HCT116 (cell line): ENCODE data around the gene PTGER4. TPM values are rescaled to one million over a fixed set of nuclear protein-coding genes. Genes with fewer than 3 reads are reported as not detected.

Source experiments
- ATAC-seq: fragments of 200-7000 bp; cut with Tn5 transposase; 2 replicates; pipeline ENCODE4 v1.9.1; 2020; ENCODE audit warnings: mild to moderate bottlenecking, moderate library complexity
- BruUV-seq: library from RNA; stranded (reverse); fragments of 400-500 nt; replicated peaks from 2 replicates; lab custom pipeline; 2021; lab: Mats Ljungman, UMichigan
- CTCF ChIA-PET: fragments of 300-600 bp; sonication (Branson Sonifier 250); formaldehyde crosslinking; loops from one replicate; lab custom pipeline; 2021; ENCODE audit warnings: antibody characterized with exemption; lab: Charles Lee
- POLR2A ChIA-PET: fragments of 300-600, 350-600 bp; sonication (Branson Sonifier 250); formaldehyde crosslinking; loops from one replicate; lab custom pipeline; 2021; ENCODE audit warnings: antibody characterized with exemption; lab: Charles Lee
- RAD21 ChIA-PET, 2 experiments: fragments of 300-600 bp; sonication (Branson Sonifier 250); formaldehyde crosslinking; loops; one replicate each; lab custom pipeline; 2023; ENCODE audit warnings: low total read pairs in 2 of 2; ENCODE audit not compliant: uncharacterized antibody in 2 of 2, unreplicated experiment in 2 of 2, low non-redundant PET in 1 of 2; lab: Charles Lee
- DNase-seq: peaks from one replicate; pipeline ENCODE4 v3.0.0-alpha.2; 2010; ENCODE audit warnings: low read depth, low spot score
- H2AFZ ChIP-seq: fragments of 200-600 bp; shearing (Covaris generic), sonication (generic); 2 replicates; pipeline ENCODE4 v1.6.1; 2017; ENCODE audit warnings: low read depth, mixed run types, mixed read lengths, antibody characterized with exemption, low read length; ENCODE audit not compliant: poor library complexity, severe bottlenecking
- H3K27ac ChIP-seq: 2 replicates; pipeline ENCODE4 v1.5.1; 2012; ENCODE audit warnings: low read depth, low read length
- H3K27me3 ChIP-seq: fragments of 200-600 bp; sonication (generic); 2 replicates; pipeline ENCODE4 v1.6.1; 2016; ENCODE audit warnings: mixed run types, low read length, mixed read lengths; ENCODE audit not compliant: insufficient read depth
- H3K36me3 ChIP-seq, 2 experiments: fragments of 200-500 bp in 1 of 2; fragments of 200-600 bp in 1 of 2; sonication (Bioruptor generic) in 1 of 2; sonication (generic) in 1 of 2; 2 replicates each; pipeline versions ENCODE4 v1.5.1 to v1.6.1; 2014 to 2016; ENCODE audit warnings: low read length in 2 of 2, inconsistent platforms in 1 of 2, mixed read lengths in 1 of 2, mixed run types in 1 of 2; ENCODE audit not compliant: insufficient read depth in 2 of 2, control insufficient read depth in 1 of 2
- H3K4me1 ChIP-seq, 2 experiments: fragments of 200-600 bp in 1 of 2; sonication (generic) in 1 of 2; 2 replicates each; pipeline versions ENCODE4 v1.5.1 to v1.6.1; 2012 to 2017; ENCODE audit warnings: low read length in 2 of 2, inconsistent platforms in 1 of 2, mild to moderate bottlenecking in 1 of 2, mixed read lengths in 1 of 2, mixed run types in 1 of 2, moderate library complexity in 1 of 2; ENCODE audit not compliant: insufficient read depth in 2 of 2, control insufficient read depth in 1 of 2
- H3K4me2 ChIP-seq: fragments of 200-600 bp; sonication (generic); 2 replicates; pipeline ENCODE4 v1.6.1; 2017; ENCODE audit warnings: mixed run types, low read length, mixed read lengths
- H3K4me3 ChIP-seq, 2 experiments: fragments of 200-600 bp in 1 of 2; sonication (generic) in 1 of 2; replicated peaks in 1 of 2; 2 replicates each; pipeline ENCODE4 v1.5.1; 2011 to 2016; ENCODE audit warnings: low read length in 2 of 2, control low read depth in 1 of 2, low read depth in 1 of 2, mild to moderate bottlenecking in 1 of 2, mixed read lengths in 1 of 2, mixed run types in 1 of 2
- H3K79me2 ChIP-seq: fragments of 200-600 bp; sonication (generic); 2 replicates; pipeline ENCODE4 v1.6.1; 2017; ENCODE audit warnings: mild to moderate bottlenecking, mixed run types, low read length, moderate library complexity, mixed read lengths; ENCODE audit not compliant: insufficient read depth
- H3K9ac ChIP-seq: fragments of 200-600 bp; sonication (generic); 2 replicates; pipeline ENCODE4 v1.6.1; 2016; ENCODE audit warnings: low read length, mixed read lengths
- H3K9me2 ChIP-seq: fragments of 200-600 bp; sonication (generic), shearing (Covaris generic); 2 replicates; pipeline ENCODE4 v1.6.1; 2017; ENCODE audit warnings: mixed run types, mild to moderate bottlenecking, moderate library complexity; ENCODE audit not compliant: insufficient read depth
- H3K9me3 ChIP-seq, 2 experiments: fragments of 200-500 bp in 1 of 2; fragments of 200-600 bp in 1 of 2; sonication (Bioruptor generic) in 1 of 2; sonication (generic) in 1 of 2; 2 replicates each; pipeline ENCODE4 v1.6.1; 2014 to 2017; ENCODE audit warnings: low read length in 2 of 2, mixed read lengths in 2 of 2, inconsistent platforms in 1 of 2, low read depth in 1 of 2, mild to moderate bottlenecking in 1 of 2, mixed run types in 1 of 2, moderate library complexity in 1 of 2; ENCODE audit not compliant: control insufficient read depth in 1 of 2, insufficient read depth in 1 of 2
- H4K20me1 ChIP-seq: fragments of 200-600 bp; sonication (generic), shearing (Covaris generic); 2 replicates; pipeline ENCODE4 v1.6.1; 2017; ENCODE audit warnings: mixed run types, mild to moderate bottlenecking, moderate library complexity; ENCODE audit not compliant: insufficient read depth
- ATF3 ChIP-seq: IDR thresholded peaks from 2 replicates; pipeline ENCODE4 v1.6.1; 2012
- CBX3 ChIP-seq: IDR thresholded peaks from 2 replicates; pipeline ENCODE4 v1.6.1; 2012; ENCODE audit warnings: low read depth
- CTCF ChIP-seq, 3 experiments: fragments of 200-600 bp in 1 of 3; sonication (generic) in 1 of 3; IDR thresholded peaks in 2 of 3; conservative IDR thresholded peaks in 1 of 3; 2 replicates each; pipeline ENCODE4 v1.5.1; 2012 to 2017; ENCODE audit warnings: low read depth in 2 of 3, low read length in 2 of 3, antibody characterized with exemption in 1 of 3, borderline replicate concordance in 1 of 3, control low read depth in 1 of 3, mild to moderate bottlenecking in 1 of 3, mixed read lengths in 1 of 3, mixed run types in 1 of 3, moderate library complexity in 1 of 3; ENCODE audit not compliant: insufficient read depth in 1 of 3
- EGR1 ChIP-seq: IDR thresholded peaks from 2 replicates; pipeline ENCODE4 v1.6.1; 2012; ENCODE audit warnings: low read depth
- ELF1 ChIP-seq: IDR thresholded peaks from 2 replicates; pipeline ENCODE4 v1.6.1; 2012; ENCODE audit warnings: low read depth, borderline replicate concordance
- EZH2 ChIP-seq: fragments of 200-600 bp; sonication (generic); IDR thresholded peaks from 2 replicates; pipeline ENCODE4 v1.6.1; 2017; ENCODE audit warnings: antibody characterized with exemption, mixed run types
- EZH2phosphoT487 ChIP-seq: fragments of 200-600 bp; IDR thresholded peaks from 2 replicates; pipeline ENCODE4 v1.6.1; 2018; ENCODE audit warnings: antibody characterized with exemption, borderline replicate concordance
- FOSL1 ChIP-seq: IDR thresholded peaks from 2 replicates; pipeline ENCODE4 v1.6.1; 2012; ENCODE audit warnings: low read depth
- MAX ChIP-seq: IDR thresholded peaks from 2 replicates; pipeline ENCODE4 v1.6.1; 2012
- POLR2A ChIP-seq: IDR thresholded peaks from 2 replicates; pipeline ENCODE4 v1.7.0; 2011; ENCODE audit warnings: borderline replicate concordance; ENCODE audit not compliant: insufficient read depth, insufficient read length; ENCODE audit errors: extremely low read depth
- POLR2AphosphoS5 ChIP-seq: IDR thresholded peaks from 2 replicates; pipeline ENCODE4 v1.6.1; 2011; ENCODE audit warnings: mild to moderate bottlenecking, low read depth, low read length, moderate library complexity
- REST ChIP-seq: IDR thresholded peaks from 2 replicates; pipeline ENCODE4 v1.6.1; 2012; ENCODE audit warnings: low read depth
- SP1 ChIP-seq: IDR thresholded peaks from 2 replicates; pipeline ENCODE4 v1.6.1; 2012; ENCODE audit warnings: low read depth
- SRF ChIP-seq: IDR thresholded peaks from 2 replicates; pipeline ENCODE4 v1.6.1; 2012; ENCODE audit warnings: low read depth
- YY1 ChIP-seq: IDR thresholded peaks from 2 replicates; pipeline ENCODE4 v1.6.1; 2011; ENCODE audit warnings: low read length, low read depth, moderate library complexity, mild to moderate bottlenecking; ENCODE audit not compliant: insufficient replicate concordance; ENCODE audit errors: extremely low read depth
- ZFX ChIP-seq: fragments of 450-650 bp; IDR thresholded peaks from 2 replicates; pipeline ENCODE4 v1.6.1; 2017
- intact Hi-C: fragments of 100-400 bp; cut with micrococcal nuclease; formaldehyde crosslinking; loops from 2 replicates; pipeline ENCODE4 v1.10.0; 2022
- total RNA-seq: library from RNA; stranded (reverse); gene quantifications from one replicate; pipeline ENCODE4 v1.2.1, GENCODE V29; 2021; ENCODE audit not compliant: unreplicated experiment

Gene PTGER4
- total RNA-seq, 1 experiment from 2014 or later = 3.0 TPM

- BruUV-seq = no TSS peak
- H4K20me1 ChIP-seq = no peaks in the 10 kb centered on the region
- H3K4me2 ChIP-seq = no peak overlapping the region
- TF ChIP-seq EGR1 = no peak
- no peak for TF ChIP-seq SP1
- no peak for TF ChIP-seq FOSL1
- no peak for TF ChIP-seq CBX3
- no peaks in the 10 kb centered on the region for H3K9me3 ChIP-seq
- no peaks in the 10 kb centered on the region for H3K9me2 ChIP-seq
- POLR2A ChIA-PET = no interaction called here
- no peak overlapping the region for H2AFZ ChIP-seq
- CTCF ChIA-PET = no interaction called here
- intact Hi-C loops = no loop called here
- H3K4me1 ChIP-seq = no peaks in the 10 kb centered on the region
- DNase-seq (no peak), ATAC-seq (no peak)
- H3K79me2 ChIP-seq = no peaks in the 10 kb centered on the region
- no peaks in the 10 kb centered on the region for H3K36me3 ChIP-seq
- no peak overlapping the region for H3K9ac ChIP-seq
- no peaks in the 10 kb centered on the region for H3K27me3 ChIP-seq
- H3K4me3 ChIP-seq = no peak overlapping the region
- no peak overlapping the region for H3K27ac ChIP-seq
- RAD21 ChIA-PET = no interaction called here
These were observed 31.6 kb upstream of the PTGER4 start for GRCh38 chr5:40648150-40648549.

- intact Hi-C loops = no loop called here
- no peak overlapping the region for H3K4me3 ChIP-seq
- H3K9me2 ChIP-seq = no peaks in the 10 kb centered on the region
- BruUV-seq = no TSS peak
- ChIA-PET RAD21 (no interaction called here), POLR2A (no interaction called here), CTCF (no interaction called here)
- no peaks in the 10 kb centered on the region for H3K79me2 ChIP-seq
- no peak overlapping the region for H2AFZ ChIP-seq
- H3K9ac ChIP-seq = no peak overlapping the region
- no peak overlapping the region for H3K4me2 ChIP-seq
- H3K27ac ChIP-seq = no peak overlapping the region
- no peaks in the 10 kb centered on the region for H3K36me3 ChIP-seq
- no peaks in the 10 kb centered on the region for H3K9me3 ChIP-seq
- H3K27me3 ChIP-seq = no peaks in the 10 kb centered on the region
- ATAC-seq (no peak), DNase-seq (no peak)
- no peaks in the 10 kb centered on the region for H4K20me1 ChIP-seq
- no peaks in the 10 kb centered on the region for H3K4me1 ChIP-seq
- TF ChIP-seq ATF3 (no peak), POLR2A (no peak), EZH2phosphoT487 (no peak), SP1 (no peak), ZFX (no peak), CTCF (IDR thresholded peaks at IDR 0.05 in 2 of 3, conservative IDR thresholded peaks at IDR 0.05 in 1 of 3; ENCODE audit: borderline replicate concordance in 1 of 3, insufficient read depth in 1 of 3, low read depth in 2 of 3, low read length in 2 of 3) (no peak), REST (no peak), EGR1 (no peak), YY1 (no peak), ELF1 (no peak), POLR2AphosphoS5 (no peak), FOSL1 (no peak), MAX (no peak), SRF (no peak), EZH2 (no peak)
These were observed 30.2 kb upstream of the PTGER4 start for GRCh38 chr5:40649463-40650030.
